T-helper 2 cell treated with Interferon-gamma antibody and Interleukin-4, amounts not matched to agents 5 μg/mL and 100 μg/mL, for 36 hours (primary cell): ENCODE results near the gene KCNJ1.

Experiments used
- DNase-seq: peaks from one replicate; pipeline ENCODE4 v3.0.0; 2021; ENCODE audit warnings: low spot score
- H3K27ac Mint-ChIP-seq: one replicate; pipeline ENCODE4 v1.8.0; 2021; ENCODE audit warnings: mild to moderate bottlenecking, mixed read lengths
- H3K27me3 Mint-ChIP-seq: one replicate; pipeline ENCODE4 v1.8.0; 2021; ENCODE audit warnings: low read depth, mixed read lengths
- H3K36me3 Mint-ChIP-seq: one replicate; pipeline ENCODE4 v1.8.0; 2021; ENCODE audit warnings: low read depth, mixed read lengths
- H3K4me1 Mint-ChIP-seq: one replicate; pipeline ENCODE4 v1.8.0; 2021; ENCODE audit warnings: low read depth, mixed read lengths
- H3K4me3 Mint-ChIP-seq: one replicate; pipeline ENCODE4 v1.8.0; 2022; ENCODE audit warnings: mild to moderate bottlenecking, moderate library complexity, mixed read lengths
- H3K9me3 Mint-ChIP-seq: one replicate; pipeline ENCODE4 v1.8.0; 2021; ENCODE audit warnings: mixed read lengths

The KCNJ1 gene

GRCh38 chr11:128879817-128880216, 12.7 kb upstream of the KCNJ1 start:
- H3K27me3 Mint-ChIP-seq, result peaks cover 35% of the 10 kb centered on the region
- DNase-seq, result no peak
- H3K36me3 Mint-ChIP-seq, result no peaks in the 10 kb centered on the region
- no peak overlapping the region for H3K27ac Mint-ChIP-seq
- H3K4me3 Mint-ChIP-seq, result no peak overlapping the region
- H3K4me1 Mint-ChIP-seq, result no peaks in the 10 kb centered on the region
- no peaks in the 10 kb centered on the region for H3K9me3 Mint-ChIP-seq

GRCh38 chr11:128878455-128878854, 11.4 kb upstream of the KCNJ1 start:
- H3K27me3 Mint-ChIP-seq, result peaks cover 38% of the 10 kb centered on the region
- DNase-seq, result no peak
- H3K4me3 Mint-ChIP-seq, result no peak overlapping the region
- H3K9me3 Mint-ChIP-seq, result no peaks in the 10 kb centered on the region
- H3K27ac Mint-ChIP-seq, result no peak overlapping the region
- no peaks in the 10 kb centered on the region for H3K36me3 Mint-ChIP-seq
- H3K4me1 Mint-ChIP-seq, result no peaks in the 10 kb centered on the region

- no peaks in the 10 kb centered on the region for H3K4me1 Mint-ChIP-seq
- no peak for DNase-seq
- no peak overlapping the region for H3K4me3 Mint-ChIP-seq
- H3K9me3 Mint-ChIP-seq, result no peaks in the 10 kb centered on the region
- H3K27me3 Mint-ChIP-seq, result peaks cover 36% of the 10 kb centered on the region
- H3K27ac Mint-ChIP-seq, result no peak overlapping the region
- no peaks in the 10 kb centered on the region for H3K36me3 Mint-ChIP-seq
These were observed 10.6 kb upstream of the KCNJ1 start for GRCh38 chr11:128877726-128878125.

- H3K4me1 Mint-ChIP-seq, result no peaks in the 10 kb centered on the region
- DNase-seq, result no peak
- no peaks in the 10 kb centered on the region for H3K9me3 Mint-ChIP-seq
- H3K36me3 Mint-ChIP-seq, result no peaks in the 10 kb centered on the region
- peaks cover 29% of the 10 kb centered on the region for H3K27me3 Mint-ChIP-seq
- H3K4me3 Mint-ChIP-seq, result no peak overlapping the region
- no peak overlapping the region for H3K27ac Mint-ChIP-seq
These were observed 9.1 kb upstream of the KCNJ1 start for GRCh38 chr11:128876133-128876650.

- Mint-ChIP-seq H3K36me3 (no peaks in the 10 kb centered on the region), H3K27ac (no peak overlapping the region), H3K27me3 (peaks cover 30% of the 10 kb centered on the region), H3K9me3 (no peaks in the 10 kb centered on the region), H3K4me3 (no peak overlapping the region), H3K4me1 (no peaks in the 10 kb centered on the region)
- DNase-seq, result no peak
These were observed 7.3 kb upstream of the KCNJ1 start for GRCh38 chr11:128874427-128874826.

- H3K27ac Mint-ChIP-seq, result no peak overlapping the region
- H3K36me3 Mint-ChIP-seq, result no peaks in the 10 kb centered on the region
- no peak for DNase-seq
- no peak overlapping the region for H3K4me3 Mint-ChIP-seq
- H3K27me3 Mint-ChIP-seq, result peaks cover 27% of the 10 kb centered on the region
- no peaks in the 10 kb centered on the region for H3K9me3 Mint-ChIP-seq
- H3K4me1 Mint-ChIP-seq, result no peaks in the 10 kb centered on the region
These were observed 5.5 kb upstream of the KCNJ1 start for GRCh38 chr11:128872594-128872993.

GRCh38 chr11:128872094-128872493, 5.0 kb upstream of the KCNJ1 start:
- Mint-ChIP-seq H3K9me3 (no peaks in the 10 kb centered on the region), H3K27me3 (peaks cover 23% of the 10 kb centered on the region), H3K36me3 (no peaks in the 10 kb centered on the region)

GRCh38 chr11:128871168-128871610, 4.1 kb upstream of the KCNJ1 start:
- no peaks in the 10 kb centered on the region for H3K4me1 Mint-ChIP-seq
- no peak overlapping the region for H3K27ac Mint-ChIP-seq
- H3K36me3 Mint-ChIP-seq, result no peaks in the 10 kb centered on the region
- H3K4me3 Mint-ChIP-seq, result no peak overlapping the region
- H3K27me3 Mint-ChIP-seq, result peaks cover 23% of the 10 kb centered on the region
- DNase-seq, result no peak
- no peaks in the 10 kb centered on the region for H3K9me3 Mint-ChIP-seq

More at GRCh38 chr11:128872094-128872493, 5.0 kb upstream of the KCNJ1 start:
- Mint-ChIP-seq H3K4me3 (no peak overlapping the region), H3K27ac (no peak overlapping the region), H3K4me1 (no peaks in the 10 kb centered on the region)
- DNase-seq, result no peak

GRCh38 chr11:128868841-128869671, 2.0 kb upstream of the KCNJ1 start:
- Mint-ChIP-seq H3K27ac (no peak overlapping the region), H3K36me3 (no peaks in the 10 kb centered on the region), H3K4me1 (no peaks in the 10 kb centered on the region), H3K4me3 (no peak overlapping the region), H3K27me3 (peaks cover 19% of the 10 kb centered on the region), H3K9me3 (no peaks in the 10 kb centered on the region)
- DNase-seq, result no peak

- Mint-ChIP-seq H3K4me3 (no peak overlapping the region), H3K27me3 (peaks cover 12% of the 10 kb centered on the region), H3K9me3 (no peaks in the 10 kb centered on the region), H3K4me1 (no peaks in the 10 kb centered on the region), H3K36me3 (no peaks in the 10 kb centered on the region), H3K27ac (no peak overlapping the region)
- no peak for DNase-seq
These were observed 1.6 kb downstream of the KCNJ1 start for GRCh38 chr11:128865490-128865889.

- H3K9me3 Mint-ChIP-seq, result no peaks in the 10 kb centered on the region
- no peak overlapping the region for H3K4me3 Mint-ChIP-seq
- no peak for DNase-seq
- H3K27ac Mint-ChIP-seq, result no peak overlapping the region
- H3K4me1 Mint-ChIP-seq, result peaks cover 6% of the 10 kb centered on the region
- peaks cover 17% of the 10 kb centered on the region for H3K27me3 Mint-ChIP-seq
- H3K36me3 Mint-ChIP-seq, result no peaks in the 10 kb centered on the region
These were observed 4.0 kb downstream of the KCNJ1 start for GRCh38 chr11:128862908-128863660.

- no peak overlapping the region for H3K27ac Mint-ChIP-seq
- DNase-seq, result no peak
- H3K9me3 Mint-ChIP-seq, result no peaks in the 10 kb centered on the region
- peaks cover 6% of the 10 kb centered on the region for H3K4me1 Mint-ChIP-seq
- peaks cover 18% of the 10 kb centered on the region for H3K27me3 Mint-ChIP-seq
- no peak overlapping the region for H3K4me3 Mint-ChIP-seq
- no peaks in the 10 kb centered on the region for H3K36me3 Mint-ChIP-seq
These were observed 4.7 kb downstream of the KCNJ1 start for GRCh38 chr11:128862406-128862805.

- Mint-ChIP-seq H3K4me3 (no peak overlapping the region), H3K27me3 (peaks cover 21% of the 10 kb centered on the region), H3K4me1 (peaks cover 6% of the 10 kb centered on the region), H3K36me3 (no peaks in the 10 kb centered on the region), H3K9me3 (no peaks in the 10 kb centered on the region), H3K27ac (no peak overlapping the region)
- DNase-seq, result no peak
These were observed 6.3 kb downstream of the KCNJ1 start for GRCh38 chr11:128860571-128861361.
